ENCODE measurements around the gene SLC32A1. TPM values are rescaled to one million over a fixed set of nuclear protein-coding genes. Genes with fewer than 3 reads are reported as not detected.
A peak's percentile ranks its signal among the peaks of the same experiment; 100 is the strongest.

Gene SLC32A1
- not detected for total RNA-seq
- polyA plus RNA-seq = not detected
- 0 to 0.21 (median 0) reads per million in 6 experiments for total RNA-seq

GRCh38 chr20:38723848-38724625, at the start of gene SLC32A1:
SLC32A1 (plus strand) TSS chr20:38724486; CDS start chr20:38724725, 239 bp downstream.
- POLR2A ChIA-PET = no interaction called here
- DNase-seq = peak in 1 of 10 donors; percentile 20

GRCh38 chr20:38674765-38675133, 49.5 kb upstream of the SLC32A1 start:
- peak overlapping the region; percentile 68 to 86 (median 77) for H3K4me3 Mint-ChIP-seq
- H3K36me3 Mint-ChIP-seq = no peaks in the 10 kb centered on the region
- H3K4me1 Mint-ChIP-seq = peaks cover 8 to 18% (median 16%) of the 10 kb centered on the region in 4 donors
- peaks cover 5 to 33% (median 12%) of the 10 kb centered on the region in 5 donors for H3K27me3 Mint-ChIP-seq
- ATAC-seq = no peak
- peak overlapping the region in 4 of 10 donors; percentile 9 to 46 (median 33) for H3K27ac Mint-ChIP-seq
- POLR2A ChIA-PET = no interaction called here
- peaks cover 0 to 2% (median 0%) of the 10 kb centered on the region in 9 donors for H3K9me3 Mint-ChIP-seq
- no peak for DNase-seq

More at GRCh38 chr20:38723848-38724625, at the start of gene SLC32A1:
- H3K9me3 Mint-ChIP-seq = no peaks in the 10 kb centered on the region
- peak within 1 kb of the TSS; percentile 26 to 72 (median 62) for H3K4me3 Mint-ChIP-seq
- H3K27me3 Mint-ChIP-seq = peaks cover 58 to 96% (median 73%) of the 10 kb centered on the region in 5 donors
- H3K4me1 Mint-ChIP-seq = peaks cover 28 to 55% (median 48%) of the 10 kb centered on the region in 4 donors
- no peak within 1 kb of the TSS for H3K27ac Mint-ChIP-seq
- peaks cover 0 to 14% (median 0%) of the 10 kb centered on the region in 3 donors for H3K36me3 Mint-ChIP-seq
- ATAC-seq = peak in 1 of 2 donors; percentile 26

GRCh38 chr20:38676576-38676975, 47.7 kb upstream of the SLC32A1 start:
- POLR2A ChIA-PET = no interaction called here
- DNase-seq = no peak

GRCh38 chr20:38680500-38681306, 43.6 kb upstream of the SLC32A1 start:
- Mint-ChIP-seq H3K4me1 (no peaks in the 10 kb centered on the region), H3K36me3 (no peaks in the 10 kb centered on the region), H3K27ac (no peak overlapping the region), H3K9me3 (peaks cover 0 to 24% (median 1%) of the 10 kb centered on the region in 9 donors), H3K27me3 (peaks cover 25 to 61% (median 41%) of the 10 kb centered on the region in 5 donors), H3K4me3 (no peak overlapping the region)
- ATAC-seq (peak; percentile 47 to 52), DNase-seq (peak in 7 of 10 donors; percentile 11 to 63 (median 24))
- POLR2A ChIA-PET = no interaction called here

More at GRCh38 chr20:38676576-38676975, 47.7 kb upstream of the SLC32A1 start:
- no peaks in the 10 kb centered on the region for H3K36me3 Mint-ChIP-seq
- no peak overlapping the region for H3K4me3 Mint-ChIP-seq
- H3K27ac Mint-ChIP-seq = no peak overlapping the region
- peaks cover 0 to 19% (median 1%) of the 10 kb centered on the region in 9 donors for H3K9me3 Mint-ChIP-seq
- H3K4me1 Mint-ChIP-seq = peaks cover 6 to 18% (median 16%) of the 10 kb centered on the region in 4 donors
- no peak for ATAC-seq
- peaks cover 7 to 38% (median 19%) of the 10 kb centered on the region in 5 donors for H3K27me3 Mint-ChIP-seq

GRCh38 chr20:38685271-38685670, 39.0 kb upstream of the SLC32A1 start:
- Mint-ChIP-seq H3K27ac (no peak overlapping the region), H3K4me1 (no peaks in the 10 kb centered on the region), H3K27me3 (peaks cover 35 to 94% (median 62%) of the 10 kb centered on the region in 5 donors), H3K4me3 (no peak overlapping the region), H3K9me3 (peaks cover 0 to 18% (median 2%) of the 10 kb centered on the region in 9 donors), H3K36me3 (no peaks in the 10 kb centered on the region)
- DNase-seq = no peak
- ATAC-seq = no peak
- POLR2A ChIA-PET = no interaction called here

GRCh38 chr20:38685853-38686473, 38.3 kb upstream of the SLC32A1 start:
- peaks cover 34 to 94% (median 59%) of the 10 kb centered on the region in 5 donors for H3K27me3 Mint-ChIP-seq
- DNase-seq = peak in 8 of 10 donors; percentile 20 to 49 (median 30)
- peaks cover 0 to 11% (median 2%) of the 10 kb centered on the region in 9 donors for H3K9me3 Mint-ChIP-seq
- H3K36me3 Mint-ChIP-seq = no peaks in the 10 kb centered on the region
- H3K27ac Mint-ChIP-seq = no peak overlapping the region
- H3K4me1 Mint-ChIP-seq = no peaks in the 10 kb centered on the region
- POLR2A ChIA-PET = no interaction called here
- no peak overlapping the region for H3K4me3 Mint-ChIP-seq
- ATAC-seq = peak in 1 of 2 donors; percentile 46

GRCh38 chr20:38692436-38693411, 31.6 kb upstream of the SLC32A1 start:
- peak; percentile 4 to 63 (median 42) for DNase-seq
- POLR2A ChIA-PET = no interaction called here
- ATAC-seq = no peak
- Mint-ChIP-seq H3K27me3 (peaks cover 12 to 46% (median 37%) of the 10 kb centered on the region in 5 donors), H3K4me1 (no peaks in the 10 kb centered on the region), H3K4me3 (no peak overlapping the region), H3K27ac (no peak overlapping the region), H3K9me3 (peaks cover 0 to 5% (median 1%) of the 10 kb centered on the region in 9 donors), H3K36me3 (peaks cover 0 to 7% (median 0%) of the 10 kb centered on the region in 3 donors)

- no peak overlapping the region for H3K4me3 Mint-ChIP-seq
- POLR2A ChIA-PET = no interaction called here
These were observed 27.0 kb upstream of the SLC32A1 start for GRCh38 chr20:38697306-38697705.

GRCh38 chr20:38698541-38698940, 25.7 kb upstream of the SLC32A1 start:
- Mint-ChIP-seq H3K27ac (no peak overlapping the region), H3K27me3 (peaks cover 14 to 42% (median 22%) of the 10 kb centered on the region in 5 donors), H3K36me3 (peaks cover 0 to 7% (median 0%) of the 10 kb centered on the region in 3 donors), H3K4me1 (no peaks in the 10 kb centered on the region), H3K4me3 (no peak overlapping the region), H3K9me3 (peaks cover 0 to 5% (median 0%) of the 10 kb centered on the region in 9 donors)
- POLR2A ChIA-PET = no interaction called here
- no peak for DNase-seq
- no peak for ATAC-seq

More at GRCh38 chr20:38697306-38697705, 27.0 kb upstream of the SLC32A1 start:
- ATAC-seq (no peak), DNase-seq (no peak)
- peaks cover 10 to 31% (median 15%) of the 10 kb centered on the region in 5 donors for H3K27me3 Mint-ChIP-seq
- no peak overlapping the region for H3K27ac Mint-ChIP-seq
- peaks cover 0 to 5% (median 0%) of the 10 kb centered on the region in 9 donors for H3K9me3 Mint-ChIP-seq
- H3K4me1 Mint-ChIP-seq = no peaks in the 10 kb centered on the region
- peaks cover 0 to 7% (median 0%) of the 10 kb centered on the region in 3 donors for H3K36me3 Mint-ChIP-seq

GRCh38 chr20:38700141-38700540, 24.1 kb upstream of the SLC32A1 start:
- POLR2A ChIA-PET = no interaction called here
- DNase-seq (no peak), ATAC-seq (no peak)
- H3K27ac Mint-ChIP-seq = no peak overlapping the region
- H3K4me1 Mint-ChIP-seq = no peaks in the 10 kb centered on the region
- no peaks in the 10 kb centered on the region for H3K9me3 Mint-ChIP-seq
- no peaks in the 10 kb centered on the region for H3K36me3 Mint-ChIP-seq
- no peak overlapping the region for H3K4me3 Mint-ChIP-seq
- peaks cover 10 to 47% (median 25%) of the 10 kb centered on the region in 5 donors for H3K27me3 Mint-ChIP-seq

GRCh38 chr20:38700926-38701325, 23.4 kb upstream of the SLC32A1 start:
- H3K4me3 Mint-ChIP-seq = no peak overlapping the region
- no peaks in the 10 kb centered on the region for H3K9me3 Mint-ChIP-seq
- H3K27me3 Mint-ChIP-seq = peaks cover 10 to 54% (median 23%) of the 10 kb centered on the region in 5 donors
- DNase-seq = no peak
- POLR2A ChIA-PET = no interaction called here
- H3K27ac Mint-ChIP-seq = peak overlapping the region in 1 of 10 donors; percentile 54
- H3K36me3 Mint-ChIP-seq = no peaks in the 10 kb centered on the region
- ATAC-seq = no peak
- H3K4me1 Mint-ChIP-seq = no peaks in the 10 kb centered on the region
